Effector CD4-positive, alpha-beta T cell (primary cell): Measurements from ENCODE around the gene ACTN2.

Experiments
- DNase-seq: peaks from one replicate; pipeline ENCODE4 v3.0.0-alpha.2; 2020

ACTN2 gene

GRCh38 chr1:236692128-236692527 is 5.8 kb downstream of the ACTN2 start:
- DNase-seq: no peak

- no peak for DNase-seq
Observed at GRCh38 chr1:236692742-236693141, 6.4 kb downstream of the ACTN2 start.

- DNase-seq: no peak
Observed at GRCh38 chr1:236699366-236699765, 13.1 kb downstream of the ACTN2 start.

- no peak for DNase-seq
Observed at GRCh38 chr1:236700903-236701302, 14.6 kb downstream of the ACTN2 start.

- DNase-seq: no peak
Observed at GRCh38 chr1:236701782-236702181, 15.5 kb downstream of the ACTN2 start.

GRCh38 chr1:236702791-236703394 is 16.6 kb downstream of the ACTN2 start:
- no peak for DNase-seq

- DNase-seq: no peak
Observed at GRCh38 chr1:236705771-236706170, 19.5 kb downstream of the ACTN2 start.

GRCh38 chr1:236706183-236706582 is 19.9 kb downstream of the ACTN2 start:
- no peak for DNase-seq

- no peak for DNase-seq
Observed at GRCh38 chr1:236710328-236710892, 24.1 kb downstream of the ACTN2 start.

- no peak for DNase-seq
Observed at GRCh38 chr1:236716160-236716559, 29.9 kb downstream of the ACTN2 start.

GRCh38 chr1:236717811-236718210 is 31.5 kb downstream of the ACTN2 start:
- DNase-seq: no peak

GRCh38 chr1:236718328-236718727 is 32.0 kb downstream of the ACTN2 start:
- no peak for DNase-seq

- no peak for DNase-seq
Observed at GRCh38 chr1:236720206-236720605, 33.9 kb downstream of the ACTN2 start.

GRCh38 chr1:236720611-236721010 is 34.3 kb downstream of the ACTN2 start:
- no peak for DNase-seq

GRCh38 chr1:236724049-236724448 is 37.8 kb downstream of the ACTN2 start:
- no peak for DNase-seq

GRCh38 chr1:236724506-236724905 is 38.2 kb downstream of the ACTN2 start:
- DNase-seq: no peak

GRCh38 chr1:236725668-236726067 is 39.4 kb downstream of the ACTN2 start:
- DNase-seq: no peak

GRCh38 chr1:236727521-236727920 is 41.2 kb downstream of the ACTN2 start:
- no peak for DNase-seq

GRCh38 chr1:236728752-236729151 is 42.5 kb downstream of the ACTN2 start:
- DNase-seq: no peak

GRCh38 chr1:236733653-236734052 is 47.4 kb downstream of the ACTN2 start:
- no peak for DNase-seq

- DNase-seq: no peak
Observed at GRCh38 chr1:236734141-236734765, 48.0 kb downstream of the ACTN2 start.

- DNase-seq: no peak
Observed at GRCh38 chr1:236736761-236737160, 50.5 kb downstream of the ACTN2 start.

- no peak for DNase-seq
Observed at GRCh38 chr1:236741753-236742152, 55.5 kb downstream of the ACTN2 start.

GRCh38 chr1:236742421-236743160 is 56.3 kb downstream of the ACTN2 start:
- no peak for DNase-seq
